ENCODE measurements around the gene EIF3D. TPM values are rescaled to one million over a fixed set of nuclear protein-coding genes. Genes with fewer than 3 reads are reported as not detected.

The EIF3D gene
- total RNA-seq, 1 experiment from 2014 or later = 151 TPM

DNA sequence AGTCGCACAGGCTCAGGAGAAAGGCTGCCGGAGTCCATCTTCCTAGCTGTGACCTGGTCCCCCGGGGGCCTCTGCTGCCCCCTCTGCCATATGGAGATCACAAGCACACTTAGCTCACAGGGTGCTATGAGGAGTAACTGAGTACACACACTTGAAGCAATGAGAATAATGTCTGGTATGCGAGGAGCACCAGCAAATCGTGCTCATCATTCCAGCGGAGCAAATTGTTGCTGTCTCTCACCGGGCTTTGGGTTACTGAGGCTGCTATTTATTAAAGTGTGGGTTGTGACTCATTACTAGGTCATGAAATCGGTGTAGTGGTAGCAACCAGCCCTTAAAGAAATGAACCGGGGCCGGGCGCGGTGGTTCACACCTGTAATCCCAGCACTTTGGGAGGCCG lies 48.1 kb upstream of the EIF3D start:
- no peaks in the 10 kb centered on the region for H3K36me3 ChIP-seq (ENCODE audit: control insufficient read depth, insufficient read depth, low read length)
- BruUV-seq (replicated peaks) = no TSS peak
- ChIA-PET POLR2A (interaction anchor here (0.5 kb wide), 1 partner anchor 17 kb away, joined by 7 read pairs; no protein-coding TSS in a partner anchor), CTCF (no interaction called here)
- H3K27ac ChIP-seq (ENCODE audit: low read length) = peak overlapping the region; percentile 18; the same call in 1 of the 2 replicates
- DNase-seq (ENCODE audit: low read depth, low spot score) = peak; percentile 68
- peak; percentile 91 for ATAC-seq
- intact Hi-C loops (cut with micrococcal nuclease; ENCODE audit: unreplicated experiment) = no loop called here
- H3K9me3 ChIP-seq (ENCODE audit: control insufficient read depth, insufficient read depth, low read depth, low read length) = no peaks in the 10 kb centered on the region
- in situ Hi-C loops (cut with HindIII; ENCODE audit: low pct_unique_long_range_greater_than_20kb, low sequenced_read_pairs) = no loop called here
- TF ChIP-seq POLR2AphosphoS5 (IDR thresholded peaks at IDR 0.05; ENCODE audit: low read depth, low read length) (no peak), SIN3A (IDR thresholded peaks at IDR 0.05; ENCODE audit: borderline replicate concordance, insufficient read depth, low read depth, low read length) (no peak), TCF7L2 (IDR thresholded peaks at IDR 0.05; ENCODE audit: low read depth, low read length) (no peak)
- TF ChIP-seq, protein P1, sequence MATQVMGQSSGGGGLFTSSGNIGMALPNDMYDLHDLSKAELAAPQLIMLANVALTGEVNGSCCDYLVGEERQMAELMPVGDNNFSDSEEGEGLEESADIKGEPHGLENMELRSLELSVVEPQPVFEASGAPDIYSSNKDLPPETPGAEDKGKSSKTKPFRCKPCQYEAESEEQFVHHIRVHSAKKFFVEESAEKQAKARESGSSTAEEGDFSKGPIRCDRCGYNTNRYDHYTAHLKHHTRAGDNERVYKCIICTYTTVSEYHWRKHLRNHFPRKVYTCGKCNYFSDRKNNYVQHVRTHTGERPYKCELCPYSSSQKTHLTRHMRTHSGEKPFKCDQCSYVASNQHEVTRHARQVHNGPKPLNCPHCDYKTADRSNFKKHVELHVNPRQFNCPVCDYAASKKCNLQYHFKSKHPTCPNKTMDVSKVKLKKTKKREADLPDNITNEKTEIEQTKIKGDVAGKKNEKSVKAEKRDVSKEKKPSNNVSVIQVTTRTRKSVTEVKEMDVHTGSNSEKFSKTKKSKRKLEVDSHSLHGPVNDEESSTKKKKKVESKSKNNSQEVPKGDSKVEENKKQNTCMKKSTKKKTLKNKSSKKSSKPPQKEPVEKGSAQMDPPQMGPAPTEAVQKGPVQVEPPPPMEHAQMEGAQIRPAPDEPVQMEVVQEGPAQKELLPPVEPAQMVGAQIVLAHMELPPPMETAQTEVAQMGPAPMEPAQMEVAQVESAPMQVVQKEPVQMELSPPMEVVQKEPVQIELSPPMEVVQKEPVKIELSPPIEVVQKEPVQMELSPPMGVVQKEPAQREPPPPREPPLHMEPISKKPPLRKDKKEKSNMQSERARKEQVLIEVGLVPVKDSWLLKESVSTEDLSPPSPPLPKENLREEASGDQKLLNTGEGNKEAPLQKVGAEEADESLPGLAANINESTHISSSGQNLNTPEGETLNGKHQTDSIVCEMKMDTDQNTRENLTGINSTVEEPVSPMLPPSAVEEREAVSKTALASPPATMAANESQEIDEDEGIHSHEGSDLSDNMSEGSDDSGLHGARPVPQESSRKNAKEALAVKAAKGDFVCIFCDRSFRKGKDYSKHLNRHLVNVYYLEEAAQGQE (IDR thresholded peaks at IDR 0.05; ENCODE audit: insufficient read depth in 1 of 2, low read depth in 2 of 2, low read length in 1 of 2) = no peak
- TF ChIP-seq, protein P2, sequence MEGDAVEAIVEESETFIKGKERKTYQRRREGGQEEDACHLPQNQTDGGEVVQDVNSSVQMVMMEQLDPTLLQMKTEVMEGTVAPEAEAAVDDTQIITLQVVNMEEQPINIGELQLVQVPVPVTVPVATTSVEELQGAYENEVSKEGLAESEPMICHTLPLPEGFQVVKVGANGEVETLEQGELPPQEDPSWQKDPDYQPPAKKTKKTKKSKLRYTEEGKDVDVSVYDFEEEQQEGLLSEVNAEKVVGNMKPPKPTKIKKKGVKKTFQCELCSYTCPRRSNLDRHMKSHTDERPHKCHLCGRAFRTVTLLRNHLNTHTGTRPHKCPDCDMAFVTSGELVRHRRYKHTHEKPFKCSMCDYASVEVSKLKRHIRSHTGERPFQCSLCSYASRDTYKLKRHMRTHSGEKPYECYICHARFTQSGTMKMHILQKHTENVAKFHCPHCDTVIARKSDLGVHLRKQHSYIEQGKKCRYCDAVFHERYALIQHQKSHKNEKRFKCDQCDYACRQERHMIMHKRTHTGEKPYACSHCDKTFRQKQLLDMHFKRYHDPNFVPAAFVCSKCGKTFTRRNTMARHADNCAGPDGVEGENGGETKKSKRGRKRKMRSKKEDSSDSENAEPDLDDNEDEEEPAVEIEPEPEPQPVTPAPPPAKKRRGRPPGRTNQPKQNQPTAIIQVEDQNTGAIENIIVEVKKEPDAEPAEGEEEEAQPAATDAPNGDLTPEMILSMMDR (IDR thresholded peaks at IDR 0.05) = no peak
- no peaks in the 10 kb centered on the region for H3K27me3 ChIP-seq (ENCODE audit: control insufficient read depth, insufficient read depth, low read length)
- no peak overlapping the region for H3K4me3 ChIP-seq (ENCODE audit: low read depth in 2 of 2, low read length in 2 of 2)
- no peaks in the 10 kb centered on the region; the same call in none of the 2 replicates for H3K4me1 ChIP-seq (ENCODE audit: control insufficient read depth, insufficient read depth, low read length)

DNA sequence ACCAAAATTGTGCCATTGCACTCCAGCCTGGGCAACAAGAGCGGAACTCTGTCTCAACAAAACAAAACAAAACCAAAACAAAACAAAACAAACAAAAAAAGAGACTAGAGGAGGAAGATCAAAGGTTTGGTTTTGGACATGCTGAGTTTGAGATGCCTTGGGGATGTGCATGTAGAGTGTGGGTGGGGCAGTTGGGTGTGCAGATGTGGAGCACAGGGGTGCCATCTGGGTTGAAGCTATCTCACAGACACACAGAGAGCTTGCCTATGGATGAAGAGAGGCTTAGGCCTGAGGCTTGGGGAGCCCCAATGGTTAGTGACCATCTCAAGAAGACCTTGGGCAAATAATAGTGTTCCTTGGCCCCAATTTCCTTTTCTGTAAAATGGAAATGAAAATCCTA lies 45.8 kb upstream of the EIF3D start:
- Histone ChIP-seq H3K27ac (ENCODE audit: low read length) (no peak overlapping the region), H3K4me3 (ENCODE audit: low read depth in 2 of 2, low read length in 2 of 2) (no peak overlapping the region), H3K27me3 (ENCODE audit: control insufficient read depth, insufficient read depth, low read length) (no peaks in the 10 kb centered on the region), H3K4me1 (ENCODE audit: control insufficient read depth, insufficient read depth, low read length) (no peaks in the 10 kb centered on the region; the same call in none of the 2 replicates), H3K36me3 (ENCODE audit: control insufficient read depth, insufficient read depth, low read length) (no peaks in the 10 kb centered on the region), H3K9me3 (ENCODE audit: control insufficient read depth, insufficient read depth, low read depth, low read length) (no peaks in the 10 kb centered on the region)
- TF ChIP-seq SIN3A (IDR thresholded peaks at IDR 0.05; ENCODE audit: borderline replicate concordance, insufficient read depth, low read depth, low read length) (no peak), POLR2AphosphoS5 (IDR thresholded peaks at IDR 0.05; ENCODE audit: low read depth, low read length) (no peak), TCF7L2 (IDR thresholded peaks at IDR 0.05; ENCODE audit: low read depth, low read length) (no peak)
- TF ChIP-seq, protein P1 (IDR thresholded peaks at IDR 0.05; ENCODE audit: insufficient read depth in 1 of 2, low read depth in 2 of 2, low read length in 1 of 2) = no peak
- TF ChIP-seq, protein P2 (IDR thresholded peaks at IDR 0.05) = no peak
- in situ Hi-C loops (cut with HindIII; ENCODE audit: low pct_unique_long_range_greater_than_20kb, low sequenced_read_pairs) (no loop called here), intact Hi-C loops (cut with micrococcal nuclease; ENCODE audit: unreplicated experiment) (no loop called here)
- CTCF ChIA-PET = no interaction called here
- ATAC-seq (no peak), DNase-seq (ENCODE audit: low read depth, low spot score) (no peak)
- no TSS peak for BruUV-seq (replicated peaks)
- POLR2A ChIA-PET = no interaction called here

Data from Panc1 (cell line).